Neural cell (in vitro differentiated cells): ENCODE results near the gene RHD. TPM values are rescaled to one million over a fixed set of nuclear protein-coding genes. Genes with fewer than 3 reads are reported as not detected.

Experiments
- H2AFZ ChIP-seq: fragments of 200-600, 300-800 bp; sonication (generic), shearing (Covaris generic); 2 replicates; pipeline ENCODE4 v1.6.0; 2014; ENCODE audit warnings: low read depth, mild to moderate bottlenecking, antibody characterized with exemption, low read length, moderate library complexity
- H3F3A ChIP-seq: fragments of 200-600 bp; shearing (Covaris generic); 2 replicates; pipeline ENCODE4 v1.6.1; 2016; ENCODE audit warnings: mild to moderate bottlenecking, moderate library complexity, mixed read lengths, antibody characterized with exemption, low read length; ENCODE audit not compliant: insufficient read depth, poor library complexity, severe bottlenecking
- H3K27ac ChIP-seq: fragments of 200-600, 300-800 bp; sonication (generic), shearing (Covaris generic); 2 replicates; pipeline ENCODE4 v1.5.1; 2014; ENCODE audit warnings: mild to moderate bottlenecking, low read length, moderate library complexity
- H3K27me3 ChIP-seq: fragments of 300-800, 200-600 bp; sonication (generic), shearing (Covaris generic); 2 replicates; pipeline ENCODE4 v1.6.0; 2014; ENCODE audit warnings: mild to moderate bottlenecking, low read depth, low read length, moderate library complexity; ENCODE audit not compliant: insufficient read depth
- H3K36me3 ChIP-seq: fragments of 300-800, 200-600 bp; sonication (generic), shearing (Covaris generic); 2 replicates; pipeline ENCODE4 v1.5.1; 2014; ENCODE audit warnings: mild to moderate bottlenecking, antibody characterized with exemption, low read length, moderate library complexity; ENCODE audit not compliant: insufficient read depth
- H3K4me2 ChIP-seq: fragments of 300-800, 200-600 bp; sonication (generic), shearing (Covaris generic); 2 replicates; pipeline ENCODE4 v1.6.0; 2014; ENCODE audit warnings: mild to moderate bottlenecking, low read length
- H3K4me3 ChIP-seq: fragments of 300-800, 200-600 bp; sonication (generic), shearing (Covaris generic); 2 replicates; pipeline ENCODE4 v1.5.1; 2014; ENCODE audit warnings: mild to moderate bottlenecking, low read length, moderate library complexity
- H3K79me2 ChIP-seq: fragments of 200-600 bp; shearing (Covaris generic); replicated peaks from 2 replicates; pipeline ENCODE4 v1.6.0; 2014; ENCODE audit warnings: mild to moderate bottlenecking, low read length, moderate library complexity; ENCODE audit not compliant: insufficient read depth
- H3K9ac ChIP-seq: fragments of 300-800, 200-600 bp; sonication (generic), shearing (Covaris generic); 2 replicates; pipeline ENCODE4 v1.6.1; 2016; ENCODE audit warnings: mild to moderate bottlenecking, low read length, mixed read lengths
- H3K9me2 ChIP-seq: fragments of 200-600 bp; shearing (Covaris generic); 2 replicates; pipeline ENCODE4 v1.6.1; 2016; ENCODE audit warnings: mild to moderate bottlenecking, low read length, mixed read lengths; ENCODE audit not compliant: insufficient read depth
- H3K9me3 ChIP-seq: fragments of 200-600, 300-800 bp; sonication (generic), shearing (Covaris generic); 2 replicates; pipeline ENCODE4 v1.6.1; 2016; ENCODE audit warnings: mild to moderate bottlenecking, mixed run types, low read length, moderate library complexity, mixed read lengths
- H4K20me1 ChIP-seq: fragments of 200-600 bp; shearing (Covaris generic); 2 replicates; pipeline ENCODE4 v1.6.1; 2016; ENCODE audit warnings: mild to moderate bottlenecking, mixed run types; ENCODE audit not compliant: insufficient read depth
- EP300 ChIP-seq: fragments of 450-650 bp; conservative IDR thresholded peaks from 2 replicates; pipeline ENCODE4 v1.6.1; 2014; ENCODE audit warnings: antibody characterized with exemption, mild to moderate bottlenecking, moderate library complexity; ENCODE audit not compliant: poor library complexity, severe bottlenecking
- EZH2 ChIP-seq: fragments of 200-600, 300-800 bp; shearing (Covaris generic), sonication (generic); IDR thresholded peaks from 2 replicates; pipeline ENCODE4 v1.6.1; 2014; ENCODE audit warnings: antibody characterized with exemption, low read length, borderline replicate concordance, mild to moderate bottlenecking; ENCODE audit not compliant: insufficient read depth, poor library complexity, severe bottlenecking
- MXI1 ChIP-seq: fragments of 450-650 bp; conservative IDR thresholded peaks from 2 replicates; pipeline ENCODE4 v1.6.1; 2014; ENCODE audit warnings: antibody characterized with exemption, mild to moderate bottlenecking; ENCODE audit not compliant: poor library complexity, severe bottlenecking
- POLR2AphosphoS5 ChIP-seq: IDR thresholded peaks from 2 replicates; pipeline ENCODE4 v1.6.1; 2012
- RAD21 ChIP-seq: fragments of 450-650 bp; conservative IDR thresholded peaks from 2 replicates; pipeline ENCODE4 v1.6.1; 2014; ENCODE audit warnings: antibody characterized with exemption, mild to moderate bottlenecking, moderate library complexity
- SMC3 ChIP-seq: fragments of 450-650 bp; conservative IDR thresholded peaks from 2 replicates; pipeline ENCODE4 v1.6.1; 2014; ENCODE audit warnings: antibody characterized with exemption, mild to moderate bottlenecking, moderate library complexity; ENCODE audit not compliant: poor library complexity
- TAF1 ChIP-seq: IDR thresholded peaks from 2 replicates; pipeline ENCODE4 v1.6.1; 2012; ENCODE audit warnings: low read depth
- polyA plus RNA-seq: library from polyadenylated mRNA; depleted of rRNA; stranded (reverse); fragments of >200 nt; gene quantifications from 2 replicates; pipeline ENCODE4 v1.2.3, GENCODE V29; 2014
- TF ChIP-seq, protein P1 (sequence below): IDR thresholded peaks from 2 replicates; pipeline ENCODE4 v1.6.1; 2012; ENCODE audit warnings: borderline replicate concordance
- TF ChIP-seq, protein P2 (sequence below): fragments of 450-650 bp; IDR thresholded peaks from 2 replicates; pipeline ENCODE4 v1.5.1; 2014; ENCODE audit warnings: antibody characterized with exemption, mild to moderate bottlenecking, moderate library complexity; ENCODE audit not compliant: poor library complexity, severe bottlenecking

Gene RHD
- polyA plus RNA-seq, 1 donor from 2014 or later: not detected

DNA sequence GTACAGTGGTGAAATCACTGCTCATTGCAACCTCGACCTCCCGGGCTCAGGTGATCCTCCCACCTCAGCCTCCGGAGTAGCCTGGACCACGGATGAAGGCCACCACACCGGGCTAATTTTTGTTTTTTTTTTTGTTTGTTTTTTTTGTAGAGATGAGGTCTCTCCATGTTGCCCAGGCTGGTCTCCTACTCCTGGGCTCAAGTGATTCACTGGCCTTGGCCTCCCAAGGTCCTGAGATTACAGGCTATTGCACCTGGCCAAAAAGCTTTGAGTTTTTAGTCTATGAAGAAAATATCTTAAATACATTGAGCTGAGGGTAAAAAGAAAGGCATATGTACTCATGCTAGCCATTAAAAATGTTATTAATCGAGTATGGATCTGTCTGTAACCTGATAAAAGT is 69.4 kb downstream of the RHD start:
- no peaks in the 10 kb centered on the region for H3K36me3 ChIP-seq
- no peaks in the 10 kb centered on the region for H3F3A ChIP-seq
- no peak overlapping the region for H3K9ac ChIP-seq
- no peaks in the 10 kb centered on the region for H3K27me3 ChIP-seq
- no peaks in the 10 kb centered on the region for H3K9me2 ChIP-seq
- H3K79me2 ChIP-seq: peaks cover 49% of the 10 kb centered on the region
- no peak overlapping the region for H3K4me3 ChIP-seq
- H3K4me2 ChIP-seq: no peak overlapping the region
- H2AFZ ChIP-seq: no peak overlapping the region
- no peaks in the 10 kb centered on the region for H4K20me1 ChIP-seq
- no peaks in the 10 kb centered on the region for H3K9me3 ChIP-seq
- TF ChIP-seq MXI1: no peak
- TF ChIP-seq RAD21: no peak
- TF ChIP-seq POLR2AphosphoS5: no peak
- TF ChIP-seq, protein P1, sequence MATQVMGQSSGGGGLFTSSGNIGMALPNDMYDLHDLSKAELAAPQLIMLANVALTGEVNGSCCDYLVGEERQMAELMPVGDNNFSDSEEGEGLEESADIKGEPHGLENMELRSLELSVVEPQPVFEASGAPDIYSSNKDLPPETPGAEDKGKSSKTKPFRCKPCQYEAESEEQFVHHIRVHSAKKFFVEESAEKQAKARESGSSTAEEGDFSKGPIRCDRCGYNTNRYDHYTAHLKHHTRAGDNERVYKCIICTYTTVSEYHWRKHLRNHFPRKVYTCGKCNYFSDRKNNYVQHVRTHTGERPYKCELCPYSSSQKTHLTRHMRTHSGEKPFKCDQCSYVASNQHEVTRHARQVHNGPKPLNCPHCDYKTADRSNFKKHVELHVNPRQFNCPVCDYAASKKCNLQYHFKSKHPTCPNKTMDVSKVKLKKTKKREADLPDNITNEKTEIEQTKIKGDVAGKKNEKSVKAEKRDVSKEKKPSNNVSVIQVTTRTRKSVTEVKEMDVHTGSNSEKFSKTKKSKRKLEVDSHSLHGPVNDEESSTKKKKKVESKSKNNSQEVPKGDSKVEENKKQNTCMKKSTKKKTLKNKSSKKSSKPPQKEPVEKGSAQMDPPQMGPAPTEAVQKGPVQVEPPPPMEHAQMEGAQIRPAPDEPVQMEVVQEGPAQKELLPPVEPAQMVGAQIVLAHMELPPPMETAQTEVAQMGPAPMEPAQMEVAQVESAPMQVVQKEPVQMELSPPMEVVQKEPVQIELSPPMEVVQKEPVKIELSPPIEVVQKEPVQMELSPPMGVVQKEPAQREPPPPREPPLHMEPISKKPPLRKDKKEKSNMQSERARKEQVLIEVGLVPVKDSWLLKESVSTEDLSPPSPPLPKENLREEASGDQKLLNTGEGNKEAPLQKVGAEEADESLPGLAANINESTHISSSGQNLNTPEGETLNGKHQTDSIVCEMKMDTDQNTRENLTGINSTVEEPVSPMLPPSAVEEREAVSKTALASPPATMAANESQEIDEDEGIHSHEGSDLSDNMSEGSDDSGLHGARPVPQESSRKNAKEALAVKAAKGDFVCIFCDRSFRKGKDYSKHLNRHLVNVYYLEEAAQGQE: no peak
- TF ChIP-seq EP300: no peak
- H3K27ac ChIP-seq: no peak overlapping the region

DNA sequence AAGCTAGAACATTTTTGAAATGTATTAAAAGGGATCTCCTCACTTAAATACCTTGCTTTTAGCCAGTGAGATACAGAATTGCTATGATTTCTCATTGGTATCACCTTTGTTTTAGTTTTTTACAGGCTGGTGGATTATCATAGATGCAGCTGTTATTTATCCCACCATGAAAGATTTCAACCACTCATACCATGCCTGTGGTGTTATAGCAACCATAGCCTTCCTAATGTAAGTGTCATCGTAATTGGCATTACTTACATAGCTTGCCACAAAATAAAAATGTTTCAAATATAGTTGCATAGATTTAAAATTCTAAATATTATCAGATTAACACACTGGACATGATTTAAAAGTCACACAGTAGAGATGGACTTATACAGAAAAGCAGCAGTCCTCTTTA is 70.5 kb downstream of the RHD start:
- Histone ChIP-seq H3K4me2 (no peak overlapping the region), H3K27me3 (no peaks in the 10 kb centered on the region), H3K79me2 (peaks cover 49% of the 10 kb centered on the region), H3K9ac (no peak overlapping the region), H3K27ac (no peak overlapping the region), H3K9me3 (no peaks in the 10 kb centered on the region), H2AFZ (no peak overlapping the region), H3K4me3 (no peak overlapping the region), H4K20me1 (no peaks in the 10 kb centered on the region), H3F3A (no peaks in the 10 kb centered on the region), H3K36me3 (no peaks in the 10 kb centered on the region), H3K9me2 (no peaks in the 10 kb centered on the region)
- TF ChIP-seq POLR2AphosphoS5 (no peak), MXI1 (no peak), SMC3 (no peak), TAF1 (no peak), EP300 (no peak), EZH2 (no peak), RAD21 (no peak)
- TF ChIP-seq, protein P1: no peak
- TF ChIP-seq, protein P2, sequence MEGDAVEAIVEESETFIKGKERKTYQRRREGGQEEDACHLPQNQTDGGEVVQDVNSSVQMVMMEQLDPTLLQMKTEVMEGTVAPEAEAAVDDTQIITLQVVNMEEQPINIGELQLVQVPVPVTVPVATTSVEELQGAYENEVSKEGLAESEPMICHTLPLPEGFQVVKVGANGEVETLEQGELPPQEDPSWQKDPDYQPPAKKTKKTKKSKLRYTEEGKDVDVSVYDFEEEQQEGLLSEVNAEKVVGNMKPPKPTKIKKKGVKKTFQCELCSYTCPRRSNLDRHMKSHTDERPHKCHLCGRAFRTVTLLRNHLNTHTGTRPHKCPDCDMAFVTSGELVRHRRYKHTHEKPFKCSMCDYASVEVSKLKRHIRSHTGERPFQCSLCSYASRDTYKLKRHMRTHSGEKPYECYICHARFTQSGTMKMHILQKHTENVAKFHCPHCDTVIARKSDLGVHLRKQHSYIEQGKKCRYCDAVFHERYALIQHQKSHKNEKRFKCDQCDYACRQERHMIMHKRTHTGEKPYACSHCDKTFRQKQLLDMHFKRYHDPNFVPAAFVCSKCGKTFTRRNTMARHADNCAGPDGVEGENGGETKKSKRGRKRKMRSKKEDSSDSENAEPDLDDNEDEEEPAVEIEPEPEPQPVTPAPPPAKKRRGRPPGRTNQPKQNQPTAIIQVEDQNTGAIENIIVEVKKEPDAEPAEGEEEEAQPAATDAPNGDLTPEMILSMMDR: no peak
